H9 (cell line): Measurements from ENCODE around the gene KDM4D. TPM values are rescaled to one million over a fixed set of nuclear protein-coding genes. Genes with fewer than 3 reads are reported as not detected.

Source experiments
- DNase-seq: peaks from one replicate; pipeline ENCODE4 v3.0.0-alpha.2; 2017
- H2AFZ ChIP-seq: one replicate; pipeline ENCODE4 v1.6.1; 2013; ENCODE audit warnings: mild to moderate bottlenecking, low read length, control low read depth, moderate library complexity
- H2AK5ac ChIP-seq: 2 replicates; pipeline ENCODE4 v1.6.1; 2013; ENCODE audit warnings: low read length, control low read depth, mixed read lengths; ENCODE audit not compliant: insufficient read length
- H2BK120ac ChIP-seq: one replicate; pipeline ENCODE4 v1.6.1; 2013; ENCODE audit warnings: low read depth, mild to moderate bottlenecking, low read length, control low read depth, inconsistent platforms; ENCODE audit not compliant: poor library complexity, severe bottlenecking
- H2BK12ac ChIP-seq: 2 replicates; pipeline ENCODE4 v1.6.1; 2013; ENCODE audit warnings: low read length, control low read depth, mixed read lengths, low read depth; ENCODE audit not compliant: insufficient read length
- H2BK15ac ChIP-seq: 2 replicates; pipeline ENCODE4 v1.6.1; 2013; ENCODE audit warnings: low read depth, low read length, control low read depth
- H2BK20ac ChIP-seq: one replicate; pipeline ENCODE4 v1.6.1; 2013; ENCODE audit warnings: low read depth, mild to moderate bottlenecking, low read length, control low read depth, inconsistent platforms; ENCODE audit not compliant: poor library complexity, severe bottlenecking
- H2BK5ac ChIP-seq: 2 replicates; pipeline ENCODE4 v1.6.1; 2013; ENCODE audit warnings: low read length, control low read depth, mixed read lengths; ENCODE audit not compliant: insufficient read length
- H3K14ac ChIP-seq: 2 replicates; pipeline ENCODE4 v1.6.1; 2013; ENCODE audit warnings: low read length, control low read depth; ENCODE audit not compliant: insufficient read depth
- H3K18ac ChIP-seq: 2 replicates; pipeline ENCODE4 v1.6.1; 2013; ENCODE audit warnings: low read depth, mild to moderate bottlenecking, mixed read lengths, low read length, control low read depth; ENCODE audit not compliant: insufficient read length
- H3K23ac ChIP-seq: 2 replicates; pipeline ENCODE4 v1.6.1; 2013; ENCODE audit warnings: low read length, control low read depth, mixed read lengths, low read depth; ENCODE audit not compliant: insufficient read length
- H3K23me2 ChIP-seq: 2 replicates; pipeline ENCODE4 v1.6.1; 2013; ENCODE audit warnings: low read depth, mild to moderate bottlenecking, mixed read lengths, low read length, control low read depth; ENCODE audit not compliant: insufficient read length, poor library complexity, severe bottlenecking
- H3K27ac ChIP-seq: 2 replicates; pipeline ENCODE4 v1.5.1; 2013; ENCODE audit warnings: low read length, control low read depth, mixed read lengths, low read depth; ENCODE audit not compliant: insufficient read length
- H3K27me3 ChIP-seq: 2 replicates; pipeline ENCODE4 v1.6.1; 2013; ENCODE audit warnings: low read length, control low read depth, inconsistent platforms; ENCODE audit not compliant: insufficient read depth
- H3K4ac ChIP-seq: 2 replicates; pipeline ENCODE4 v1.6.1; 2013; ENCODE audit warnings: low read depth, mild to moderate bottlenecking, control low read depth, inconsistent platforms, low read length, moderate library complexity
- H3K4me1 ChIP-seq: 2 replicates; pipeline ENCODE4 v1.6.1; 2013; ENCODE audit warnings: low read length, control low read depth, inconsistent platforms; ENCODE audit not compliant: insufficient read depth
- H3K4me2 ChIP-seq: 2 replicates; pipeline ENCODE4 v1.6.1; 2013; ENCODE audit warnings: low read length, control low read depth, mixed read lengths; ENCODE audit not compliant: insufficient read length, insufficient read depth
- H3K56ac ChIP-seq: 2 replicates; pipeline ENCODE4 v1.6.1; 2013; ENCODE audit warnings: low read depth, mild to moderate bottlenecking, mixed read lengths, low read length, control low read depth; ENCODE audit not compliant: insufficient read length
- H3K79me1 ChIP-seq: 2 replicates; pipeline ENCODE4 v1.6.1; 2013; ENCODE audit warnings: low read depth, mild to moderate bottlenecking, moderate library complexity, low read length, control low read depth, inconsistent platforms; ENCODE audit not compliant: insufficient read depth, poor library complexity, severe bottlenecking
- H3K79me2 ChIP-seq: 2 replicates; pipeline ENCODE4 v1.6.1; 2013; ENCODE audit warnings: low read length, control low read depth, inconsistent platforms; ENCODE audit not compliant: insufficient read depth
- H3K9ac ChIP-seq: 2 replicates; pipeline ENCODE4 v1.6.1; 2013; ENCODE audit warnings: low read length, control low read depth, mixed read lengths; ENCODE audit not compliant: insufficient read length; ENCODE audit errors: extremely low read depth
- H3K9me3 ChIP-seq: one replicate; pipeline ENCODE4 v1.6.1; 2013; ENCODE audit warnings: low read depth, low read length, inconsistent platforms; ENCODE audit not compliant: control insufficient read depth
- H3T11ph ChIP-seq: one replicate; pipeline ENCODE4 v1.6.1; 2013; ENCODE audit warnings: mild to moderate bottlenecking, low read length, control low read depth, inconsistent platforms
- H4K20me1 ChIP-seq: one replicate; pipeline ENCODE4 v1.6.1; 2013; ENCODE audit not compliant: control insufficient read depth, insufficient read length, insufficient read depth
- H4K5ac ChIP-seq: 2 replicates; pipeline ENCODE4 v1.6.1; 2013; ENCODE audit warnings: low read depth, mild to moderate bottlenecking, mixed read lengths, low read length, control low read depth; ENCODE audit not compliant: insufficient read length
- H4K8ac ChIP-seq: replicated peaks from 2 replicates; pipeline ENCODE4 v1.6.1; 2013; ENCODE audit warnings: low read length, control low read depth, mixed read lengths, low read depth; ENCODE audit not compliant: insufficient read length
- H4K91ac ChIP-seq: 2 replicates; pipeline ENCODE4 v1.6.1; 2013; ENCODE audit warnings: low read depth, mild to moderate bottlenecking, moderate library complexity, mixed read lengths, low read length, control low read depth; ENCODE audit not compliant: insufficient read length
- H3K27ac Mint-ChIP-seq, 3 experiments: 2 replicates in 2 of 3; 3 replicates in 1 of 3; pipeline ENCODE4 v1.8.0; 2020 to 2021; ENCODE audit warnings: mixed read lengths in 3 of 3, mild to moderate bottlenecking in 1 of 3, moderate library complexity in 1 of 3
- H3K27me3 Mint-ChIP-seq: 2 replicates; pipeline ENCODE4 v1.8.0; 2021; ENCODE audit warnings: low read depth, mild to moderate bottlenecking, moderate library complexity, mixed read lengths
- H3K36me3 Mint-ChIP-seq, 3 experiments: 2 replicates in 2 of 3; 3 replicates in 1 of 3; pipeline ENCODE4 v1.8.0; 2020 to 2021; ENCODE audit warnings: low read depth in 3 of 3, mixed read lengths in 3 of 3; ENCODE audit not compliant: insufficient read depth in 1 of 3
- H3K4me1 Mint-ChIP-seq, 2 experiments: 2 replicates each; pipeline ENCODE4 v1.8.0; 2020; ENCODE audit warnings: mixed read lengths in 2 of 2
- H3K4me3 Mint-ChIP-seq, 2 experiments: 2 replicates in 1 of 2; 3 replicates in 1 of 2; pipeline ENCODE4 v1.8.0; 2020 to 2021; ENCODE audit warnings: mild to moderate bottlenecking in 2 of 2, mixed read lengths in 2 of 2, moderate library complexity in 1 of 2
- H3K9me3 Mint-ChIP-seq, 2 experiments: 2 replicates in 1 of 2; 3 replicates in 1 of 2; pipeline ENCODE4 v1.8.0; 2020; ENCODE audit warnings: mild to moderate bottlenecking in 2 of 2, mixed read lengths in 2 of 2, moderate library complexity in 1 of 2
- CTCF ChIP-seq: fragments of 200-600 bp; sonication (generic); conservative IDR thresholded peaks from 3 replicates; pipeline ENCODE4 v1.8.0; 2021; ENCODE audit warnings: antibody characterized with exemption, mild to moderate bottlenecking
- WGBS: extraction: QIAGEN DNeasy Blood & Tissue Kit; methylation state at CpG from one replicate; pipeline ENCODE4 v1.1.7; 2013; ENCODE audit warnings: missing lambda C conversion rate, low lambda C conversion rate, mixed read lengths; ENCODE audit not compliant: insufficient read length; ENCODE audit errors: extremely low coverage; 5-methylcytosine and 5-hydroxymethylcytosine counted together
- total RNA-seq: library from RNA; stranded (reverse); gene quantifications from 2 replicates; pipeline ENCODE4 v1.2.1, GENCODE V29; 2021

Gene KDM4D
- total RNA-seq, 1 experiment from 2014 or later, result 1.9 TPM

GRCh38 chr11:95005642-95006041 lies 32.1 kb downstream of the KDM4D start:
- no peak overlapping the region for H2BK5ac ChIP-seq
- H3K27me3 ChIP-seq, result no peaks in the 10 kb centered on the region
- no peak overlapping the region for H2BK120ac ChIP-seq
- no peaks in the 10 kb centered on the region for H3K79me1 ChIP-seq
- H3K9ac ChIP-seq, result no peak overlapping the region
- no peak overlapping the region for H3K27ac ChIP-seq
- no peaks in the 10 kb centered on the region for H3K9me3 ChIP-seq
- H3K14ac ChIP-seq, result no peak overlapping the region
- no peak overlapping the region for H3K56ac ChIP-seq
- no peaks in the 10 kb centered on the region for H3K79me2 ChIP-seq
- Mint-ChIP-seq H3K4me1 (no peaks in the 10 kb centered on the region), H3K4me3 (no peak overlapping the region), H3K36me3 (no peaks in the 10 kb centered on the region; a peak in 1 of 7 replicates), H3K27me3 (peaks cover 24% of the 10 kb centered on the region), H3K27ac (no peak overlapping the region), H3K9me3 (no peaks in the 10 kb centered on the region)
- H2AFZ ChIP-seq, result no peak overlapping the region
- no CpG with 5 or more reads among the region's 1 CpG for WGBS
- no peak overlapping the region for H4K91ac ChIP-seq
- no peak overlapping the region for H2BK20ac ChIP-seq
- H3K4me1 ChIP-seq, result no peaks in the 10 kb centered on the region
- H2AK5ac ChIP-seq, result no peak overlapping the region
- H4K5ac ChIP-seq, result no peak overlapping the region
- DNase-seq, result no peak
- H3T11ph ChIP-seq, result no peak overlapping the region
- H3K4ac ChIP-seq, result no peak overlapping the region
- H3K23ac ChIP-seq, result no peak overlapping the region
- H3K4me2 ChIP-seq, result no peak overlapping the region
- H3K18ac ChIP-seq, result no peak overlapping the region
- H4K20me1 ChIP-seq, result no peaks in the 10 kb centered on the region
- no peaks in the 10 kb centered on the region for H3K23me2 ChIP-seq
- TF ChIP-seq CTCF, result no peak
- H2BK15ac ChIP-seq, result no peak overlapping the region
- no peak overlapping the region for H2BK12ac ChIP-seq
- no peak overlapping the region for H4K8ac ChIP-seq
